ENCODE measurements around the gene KLF6. TPM values are rescaled to one million over a fixed set of nuclear protein-coding genes. Genes with fewer than 3 reads are reported as not detected.

Gene KLF6
- total RNA-seq, 1 experiment from 2014 or later, result 27.7 TPM

DNA sequence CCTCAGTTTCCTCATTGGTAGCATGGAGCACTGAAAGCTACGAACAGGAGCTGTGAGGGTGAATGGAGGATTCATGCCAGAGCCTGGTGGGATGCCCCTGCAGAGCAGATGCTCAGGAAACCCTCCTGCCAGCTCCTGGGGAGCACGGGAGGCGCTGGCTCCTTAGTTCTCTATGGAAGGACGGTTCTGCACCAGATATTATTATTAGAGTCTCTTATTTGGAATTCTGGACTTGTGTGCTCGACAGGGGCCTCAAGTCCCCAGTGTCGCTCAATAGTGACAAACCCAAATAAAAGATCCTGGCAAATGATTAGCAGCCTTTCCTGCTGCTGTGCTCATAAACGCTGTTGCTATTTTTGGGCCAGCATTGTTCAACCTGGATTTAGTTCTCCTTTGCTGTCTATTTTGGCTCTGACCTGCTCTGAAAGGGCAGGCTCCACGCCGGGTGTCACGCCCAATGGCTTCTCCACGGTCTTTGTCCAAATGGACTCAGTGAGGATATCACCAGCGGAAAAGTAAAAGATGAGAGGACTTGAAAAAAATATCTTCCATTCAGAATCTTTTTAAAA is 23.0 kb upstream of the KLF6 start:
- no peak for DNase-seq
- POLR2A ChIA-PET (ENCODE audit: unreplicated experiment), result no interaction called here
- intact Hi-C loops (cut with micrococcal nuclease; ENCODE audit: unreplicated experiment), result loop anchor here (5.0 kb wide), 1 partner anchor 534 kb away; no protein-coding TSS in a partner anchor

DNA sequence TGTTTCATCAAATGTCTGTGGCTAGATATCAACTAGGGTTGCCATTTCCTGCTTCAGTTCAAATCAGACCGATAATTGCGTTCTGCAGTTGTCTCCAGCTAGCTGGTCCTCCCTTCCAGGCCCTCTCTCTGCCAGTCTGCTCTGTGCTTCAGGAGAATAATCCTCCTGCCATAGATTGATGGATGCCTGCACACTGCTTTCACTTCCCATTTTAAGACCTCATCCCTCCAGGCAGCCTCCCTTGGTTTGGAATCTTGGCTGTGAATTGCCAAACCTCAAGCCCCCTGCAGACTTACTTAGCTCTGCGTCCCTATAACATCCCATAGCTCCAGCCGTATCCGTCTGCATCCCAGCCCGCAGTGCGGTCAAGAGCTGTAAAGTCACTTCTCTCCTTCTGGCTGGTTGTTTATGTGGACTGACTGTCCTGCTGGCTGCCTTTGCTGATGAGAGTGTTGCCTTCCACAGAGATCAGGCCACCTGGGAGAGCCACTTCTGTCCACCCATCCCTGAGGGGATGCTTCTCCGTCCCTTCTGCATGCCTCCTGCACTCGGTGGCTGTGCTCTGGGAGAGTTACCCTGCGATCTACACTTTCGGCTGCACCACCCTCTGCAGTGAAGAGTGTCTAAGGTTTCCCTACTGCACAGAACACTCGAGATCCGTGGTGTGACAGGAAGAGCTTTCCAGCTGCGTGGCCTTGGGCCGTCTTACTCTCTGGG is 22.4 kb upstream of the KLF6 start:
- no peaks in the 10 kb centered on the region for H3K79me2 ChIP-seq (ENCODE audit: low read depth)
- no peaks in the 10 kb centered on the region for H4K20me1 ChIP-seq (ENCODE audit: insufficient read depth)
- peaks cover 71% of the 10 kb centered on the region for H3F3A ChIP-seq (ENCODE audit: insufficient read depth, low read depth)
- H3K4me2 ChIP-seq, result peak overlapping the region; percentile 73
- peak overlapping the region; percentile 96 for H3K27ac ChIP-seq
- H3K9me3 ChIP-seq (ENCODE audit: insufficient read depth, low read depth), result no peaks in the 10 kb centered on the region
- peaks cover 77% of the 10 kb centered on the region for H3K4me1 ChIP-seq (replicated peaks; ENCODE audit: insufficient read depth)
- no peak overlapping the region for H3K4me3 ChIP-seq
- H3K9me2 ChIP-seq (ENCODE audit: insufficient read depth), result no peaks in the 10 kb centered on the region
- no TSS peak for BruUV-seq (replicated peaks)
- H3K27me3 ChIP-seq (ENCODE audit: insufficient read depth, low read depth), result no peaks in the 10 kb centered on the region
- POLR2A ChIA-PET (ENCODE audit: unreplicated experiment), result no interaction called here
- TF ChIP-seq, protein P1, sequence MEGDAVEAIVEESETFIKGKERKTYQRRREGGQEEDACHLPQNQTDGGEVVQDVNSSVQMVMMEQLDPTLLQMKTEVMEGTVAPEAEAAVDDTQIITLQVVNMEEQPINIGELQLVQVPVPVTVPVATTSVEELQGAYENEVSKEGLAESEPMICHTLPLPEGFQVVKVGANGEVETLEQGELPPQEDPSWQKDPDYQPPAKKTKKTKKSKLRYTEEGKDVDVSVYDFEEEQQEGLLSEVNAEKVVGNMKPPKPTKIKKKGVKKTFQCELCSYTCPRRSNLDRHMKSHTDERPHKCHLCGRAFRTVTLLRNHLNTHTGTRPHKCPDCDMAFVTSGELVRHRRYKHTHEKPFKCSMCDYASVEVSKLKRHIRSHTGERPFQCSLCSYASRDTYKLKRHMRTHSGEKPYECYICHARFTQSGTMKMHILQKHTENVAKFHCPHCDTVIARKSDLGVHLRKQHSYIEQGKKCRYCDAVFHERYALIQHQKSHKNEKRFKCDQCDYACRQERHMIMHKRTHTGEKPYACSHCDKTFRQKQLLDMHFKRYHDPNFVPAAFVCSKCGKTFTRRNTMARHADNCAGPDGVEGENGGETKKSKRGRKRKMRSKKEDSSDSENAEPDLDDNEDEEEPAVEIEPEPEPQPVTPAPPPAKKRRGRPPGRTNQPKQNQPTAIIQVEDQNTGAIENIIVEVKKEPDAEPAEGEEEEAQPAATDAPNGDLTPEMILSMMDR (conservative IDR thresholded peaks at IDR 0.05), result no peak
- no peak for TF ChIP-seq EZH2 (IDR thresholded peaks at IDR 0.05; ENCODE audit: low read depth)
- CTCF ChIA-PET, result no interaction called here
- intact Hi-C loops (cut with micrococcal nuclease; ENCODE audit: unreplicated experiment), result loop anchor here (5.0 kb wide), 1 partner anchor 535 kb away; no protein-coding TSS in a partner anchor
- H2AFZ ChIP-seq, result no peak overlapping the region
- no peak for DNase-seq
- H3K36me3 ChIP-seq (ENCODE audit: low read depth), result no peaks in the 10 kb centered on the region

More for the DNA sequence above, 23.0 kb upstream of the KLF6 start:
- BruUV-seq (replicated peaks), result no TSS peak
- H3K4me3 ChIP-seq, result no peak overlapping the region
- no peaks in the 10 kb centered on the region for H3K79me2 ChIP-seq (ENCODE audit: low read depth)
- peaks cover 77% of the 10 kb centered on the region for H3K4me1 ChIP-seq (replicated peaks; ENCODE audit: insufficient read depth)
- no peak overlapping the region for H2AFZ ChIP-seq
- peaks cover 71% of the 10 kb centered on the region for H3F3A ChIP-seq (ENCODE audit: insufficient read depth, low read depth)
- CTCF ChIA-PET, result no interaction called here
- TF ChIP-seq EZH2 (IDR thresholded peaks at IDR 0.05; ENCODE audit: low read depth), result no peak
- TF ChIP-seq, protein P1 (conservative IDR thresholded peaks at IDR 0.05), result no peak
- no peaks in the 10 kb centered on the region for H3K9me2 ChIP-seq (ENCODE audit: insufficient read depth)
- no peaks in the 10 kb centered on the region for H3K36me3 ChIP-seq (ENCODE audit: low read depth)
- no peaks in the 10 kb centered on the region for H3K9me3 ChIP-seq (ENCODE audit: insufficient read depth, low read depth)
- H3K4me2 ChIP-seq, result peak overlapping the region; percentile 73; the same call in 1 of the 2 replicates
- H4K20me1 ChIP-seq (ENCODE audit: insufficient read depth), result no peaks in the 10 kb centered on the region
- peak overlapping the region; percentile 96 for H3K27ac ChIP-seq
- H3K27me3 ChIP-seq (ENCODE audit: insufficient read depth, low read depth), result no peaks in the 10 kb centered on the region

DNA sequence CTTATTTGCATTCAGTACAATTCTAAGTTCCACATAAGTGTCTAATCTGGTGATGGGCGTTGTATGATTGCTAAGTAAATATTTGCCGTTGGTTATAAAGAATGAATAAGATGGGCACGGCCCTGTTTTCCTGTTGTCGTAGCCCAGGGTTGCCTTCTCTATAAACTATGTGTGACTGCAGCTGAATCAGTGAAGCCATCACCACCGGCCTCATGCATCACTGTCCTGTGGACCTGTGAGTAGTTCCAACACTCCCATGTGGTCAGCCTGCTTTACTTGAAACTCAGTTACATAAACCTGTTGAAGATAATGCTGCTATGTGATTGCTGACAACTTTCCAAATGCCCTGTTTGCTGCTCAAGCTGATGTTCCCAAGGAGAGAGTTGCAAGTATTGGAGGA is 21.6 kb upstream of the KLF6 start:
- intact Hi-C loops (cut with micrococcal nuclease; ENCODE audit: unreplicated experiment), result loop anchor here (1.0 to 5.0 kb wide), 2 partner anchors 21 to 536 kb away; partner anchors contain the start of gene KLF6
- H3K9me3 ChIP-seq (ENCODE audit: insufficient read depth, low read depth), result no peaks in the 10 kb centered on the region
- H3K27me3 ChIP-seq (ENCODE audit: insufficient read depth, low read depth), result no peaks in the 10 kb centered on the region
- ChIA-PET POLR2A (ENCODE audit: unreplicated experiment) (interaction anchor here (1.5 kb wide), 1 partner anchor 44 kb away, joined by 5 read pairs; no protein-coding TSS in a partner anchor), CTCF (no interaction called here)
- peak overlapping the region; percentile 96 for H3K27ac ChIP-seq
- H3K4me1 ChIP-seq (replicated peaks; ENCODE audit: insufficient read depth), result peaks cover 73% of the 10 kb centered on the region
- BruUV-seq (replicated peaks), result no TSS peak
- TF ChIP-seq, protein P1 (conservative IDR thresholded peaks at IDR 0.05), result no peak
- no peak for TF ChIP-seq EZH2 (IDR thresholded peaks at IDR 0.05; ENCODE audit: low read depth)
- H3K4me3 ChIP-seq, result peak overlapping the region; percentile 25; the same call in 1 of the 2 replicates
- H3K9me2 ChIP-seq (ENCODE audit: insufficient read depth), result no peaks in the 10 kb centered on the region
- DNase-seq, result peak; percentile 63 to 92
- H3K4me2 ChIP-seq, result peak overlapping the region; percentile 73
- no peak overlapping the region for H2AFZ ChIP-seq
- peaks cover 71% of the 10 kb centered on the region for H3F3A ChIP-seq (ENCODE audit: insufficient read depth, low read depth)
- H3K79me2 ChIP-seq (ENCODE audit: low read depth), result no peaks in the 10 kb centered on the region
- H4K20me1 ChIP-seq (ENCODE audit: insufficient read depth), result no peaks in the 10 kb centered on the region
- no peaks in the 10 kb centered on the region for H3K36me3 ChIP-seq (ENCODE audit: low read depth)
